ENCODE data around the gene DOCK10. TPM values are rescaled to one million over a fixed set of nuclear protein-coding genes. Genes with fewer than 3 reads are reported as not detected.

Gene DOCK10
- polyA plus RNA-seq, 1 donor = 9.3 TPM

DNA sequence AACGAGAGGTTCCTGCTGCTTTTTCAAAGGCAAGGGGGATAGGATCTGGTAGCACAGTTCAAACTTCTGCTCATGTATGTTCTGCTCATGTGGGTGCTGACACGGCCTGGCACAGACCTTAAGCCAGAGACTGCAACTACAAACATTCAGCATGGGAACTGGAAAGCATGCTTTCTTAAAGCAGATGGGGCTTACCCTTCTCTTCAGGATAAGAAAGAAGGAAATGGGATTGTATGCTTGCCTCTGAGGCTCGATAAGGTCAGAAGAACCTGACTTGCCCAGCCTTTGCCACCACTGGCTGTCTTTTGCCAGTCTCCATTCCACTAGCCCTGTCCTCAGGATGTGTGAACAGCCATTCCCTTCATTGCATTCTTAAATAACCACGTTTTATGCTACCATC is 10.7 kb downstream of the DOCK10 start:
- peaks cover 9% of the 10 kb centered on the region for H3K27me3 ChIP-seq (ENCODE audit: control insufficient read depth, insufficient read depth, low read length)
- no CpG with 5 or more reads among the region's 4 CpGs for WGBS (ENCODE audit: insufficient coverage, low lambda C conversion rate)
- no peaks in the 10 kb centered on the region for H3K9me3 ChIP-seq (ENCODE audit: control insufficient read depth, low read depth, low read length)
- no peak overlapping the region for H3K4me3 ChIP-seq (ENCODE audit: low read length)
- H3K27ac ChIP-seq (ENCODE audit: low read length) = no peak overlapping the region
- H3K4me1 ChIP-seq (ENCODE audit: control insufficient read depth, insufficient read depth, low read length) = peaks cover 11% of the 10 kb centered on the region
- DNase-seq = peak in 1 of 2 donors; percentile 17
- H3K36me3 ChIP-seq (ENCODE audit: control insufficient read depth, insufficient read depth, low read length) = no peaks in the 10 kb centered on the region

DNA sequence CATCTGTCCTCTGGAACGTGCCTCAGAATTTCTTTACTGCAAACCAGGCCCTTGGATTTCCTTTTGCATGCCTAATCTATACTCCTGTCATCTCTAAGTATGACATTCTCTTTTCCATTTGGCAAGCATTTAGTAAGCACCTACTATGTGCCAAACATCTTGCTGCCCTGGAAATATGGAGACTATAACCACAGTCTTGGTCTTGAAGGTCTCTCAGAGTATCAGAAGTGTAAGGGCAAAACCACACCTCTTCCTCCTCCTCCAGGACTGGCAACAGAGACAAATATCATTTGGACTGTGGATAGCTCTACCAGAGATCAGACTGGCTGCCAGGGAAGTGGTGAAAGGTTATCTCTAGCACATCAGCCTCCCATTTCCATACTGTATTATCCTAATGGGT is 11.4 kb downstream of the DOCK10 start:
- H3K27ac ChIP-seq (ENCODE audit: low read length) = no peak overlapping the region
- H3K9me3 ChIP-seq (ENCODE audit: control insufficient read depth, low read depth, low read length) = no peaks in the 10 kb centered on the region
- no peak for DNase-seq
- H3K27me3 ChIP-seq (ENCODE audit: control insufficient read depth, insufficient read depth, low read length) = peaks cover 9% of the 10 kb centered on the region
- no peaks in the 10 kb centered on the region for H3K36me3 ChIP-seq (ENCODE audit: control insufficient read depth, insufficient read depth, low read length)
- H3K4me3 ChIP-seq (ENCODE audit: low read length) = no peak overlapping the region
- 100% methylated on average over 1 of the region's 1 CpG for WGBS (ENCODE audit: insufficient coverage, low lambda C conversion rate)
- peaks cover 11% of the 10 kb centered on the region for H3K4me1 ChIP-seq (ENCODE audit: control insufficient read depth, insufficient read depth, low read length)

DNA sequence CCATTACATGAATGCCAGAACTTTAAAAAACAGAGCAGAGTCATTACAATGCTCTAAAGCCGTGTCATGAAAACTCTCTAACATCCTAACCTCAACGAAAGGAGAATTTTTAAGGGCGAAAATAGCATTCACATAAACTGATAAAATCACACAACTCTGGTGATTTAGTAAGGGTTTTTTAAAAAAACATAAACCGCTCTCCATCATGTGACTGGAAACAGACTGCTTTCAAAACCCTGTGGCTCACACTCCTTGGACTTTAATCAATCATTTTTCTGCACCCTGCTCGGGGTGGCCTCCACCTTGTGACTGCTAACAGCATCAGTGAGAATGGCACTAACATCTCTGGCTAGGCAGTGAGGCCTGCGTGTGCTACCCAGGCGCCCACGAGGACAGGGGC is 12.1 kb downstream of the DOCK10 start:
- 83% methylated on average over 2 of the region's 8 CpGs for WGBS (ENCODE audit: insufficient coverage, low lambda C conversion rate)
- no peak overlapping the region for H3K27ac ChIP-seq (ENCODE audit: low read length)
- peaks cover 11% of the 10 kb centered on the region for H3K4me1 ChIP-seq (ENCODE audit: control insufficient read depth, insufficient read depth, low read length)
- no peak overlapping the region for H3K4me3 ChIP-seq (ENCODE audit: low read length)
- DNase-seq = peak; percentile 69 to 88
- H3K27me3 ChIP-seq (ENCODE audit: control insufficient read depth, insufficient read depth, low read length) = peaks cover 9% of the 10 kb centered on the region
- no peaks in the 10 kb centered on the region for H3K36me3 ChIP-seq (ENCODE audit: control insufficient read depth, insufficient read depth, low read length)
- no peaks in the 10 kb centered on the region for H3K9me3 ChIP-seq (ENCODE audit: control insufficient read depth, low read depth, low read length)

DNA sequence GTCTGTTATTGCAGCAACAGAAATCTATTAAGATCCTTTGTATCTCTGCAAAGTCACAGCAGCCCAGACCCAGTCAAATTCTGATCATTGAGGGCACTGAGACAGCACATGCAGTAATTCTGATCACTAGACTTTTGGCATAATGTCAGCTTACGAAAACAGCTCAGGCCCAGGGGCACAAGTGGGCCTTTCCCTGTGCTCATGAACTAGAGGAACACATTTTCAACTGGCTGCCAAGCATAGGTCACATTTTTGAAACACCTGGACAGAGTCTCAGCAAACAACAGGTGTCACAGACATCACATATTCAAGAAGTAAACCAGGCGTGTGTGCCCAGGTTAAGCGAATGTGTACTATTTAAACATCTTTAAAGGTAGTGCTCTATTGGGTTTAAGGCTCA is 13.7 kb downstream of the DOCK10 start:
- H3K9me3 ChIP-seq (ENCODE audit: control insufficient read depth, low read depth, low read length) = no peaks in the 10 kb centered on the region
- H3K36me3 ChIP-seq (ENCODE audit: control insufficient read depth, insufficient read depth, low read length) = no peaks in the 10 kb centered on the region
- H3K4me3 ChIP-seq (ENCODE audit: low read length) = no peak overlapping the region
- 80% methylated on average over 1 of the region's 3 CpGs for WGBS (ENCODE audit: insufficient coverage, low lambda C conversion rate)
- no peak for DNase-seq
- no peak overlapping the region for H3K27ac ChIP-seq (ENCODE audit: low read length)
- H3K27me3 ChIP-seq (ENCODE audit: control insufficient read depth, insufficient read depth, low read length) = peaks cover 2% of the 10 kb centered on the region
- H3K4me1 ChIP-seq (ENCODE audit: control insufficient read depth, insufficient read depth, low read length) = peaks cover 11% of the 10 kb centered on the region

DNA sequence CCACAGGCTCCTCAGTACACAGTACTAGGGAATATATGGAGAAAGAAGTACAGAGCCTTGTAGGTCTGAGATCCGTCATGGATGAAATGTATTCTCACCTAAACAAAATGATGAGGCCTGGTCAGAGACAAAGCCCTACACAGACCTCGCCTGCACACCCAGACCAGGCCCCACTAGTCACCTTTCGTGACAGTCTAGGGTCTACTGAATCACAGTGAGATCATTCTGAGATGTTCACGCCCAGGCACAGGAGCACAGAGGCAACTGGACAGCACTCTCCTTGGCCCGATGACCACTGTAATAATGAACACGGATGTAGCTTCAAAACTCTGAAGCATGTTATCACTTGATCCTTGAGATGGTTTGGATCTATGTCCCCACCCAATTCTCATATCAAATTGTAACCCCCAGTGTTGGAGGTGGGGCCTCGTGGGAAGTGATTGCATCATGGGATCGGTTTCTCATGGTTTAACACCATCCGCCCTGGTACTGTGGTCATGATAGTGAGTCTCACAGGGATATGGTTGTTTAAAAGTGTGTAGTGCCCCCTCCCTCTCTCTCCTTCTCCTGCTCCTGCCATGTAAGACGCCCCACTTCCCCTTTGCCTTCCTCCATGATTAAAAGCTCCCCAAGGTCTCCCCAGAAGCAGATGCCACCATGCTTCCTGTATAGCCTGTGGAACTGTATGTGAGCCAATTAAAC is 15.1 kb downstream of the DOCK10 start:
- peaks cover 11% of the 10 kb centered on the region for H3K4me1 ChIP-seq (ENCODE audit: control insufficient read depth, insufficient read depth, low read length)
- H3K36me3 ChIP-seq (ENCODE audit: control insufficient read depth, insufficient read depth, low read length) = no peaks in the 10 kb centered on the region
- H3K4me3 ChIP-seq (ENCODE audit: low read length) = no peak overlapping the region
- WGBS (ENCODE audit: insufficient coverage, low lambda C conversion rate) = no CpG with 5 or more reads among the region's 10 CpGs
- H3K27me3 ChIP-seq (ENCODE audit: control insufficient read depth, insufficient read depth, low read length) = no peaks in the 10 kb centered on the region
- no peak overlapping the region for H3K27ac ChIP-seq (ENCODE audit: low read length)
- no peak for DNase-seq
- no peaks in the 10 kb centered on the region for H3K9me3 ChIP-seq (ENCODE audit: control insufficient read depth, low read depth, low read length)

DNA sequence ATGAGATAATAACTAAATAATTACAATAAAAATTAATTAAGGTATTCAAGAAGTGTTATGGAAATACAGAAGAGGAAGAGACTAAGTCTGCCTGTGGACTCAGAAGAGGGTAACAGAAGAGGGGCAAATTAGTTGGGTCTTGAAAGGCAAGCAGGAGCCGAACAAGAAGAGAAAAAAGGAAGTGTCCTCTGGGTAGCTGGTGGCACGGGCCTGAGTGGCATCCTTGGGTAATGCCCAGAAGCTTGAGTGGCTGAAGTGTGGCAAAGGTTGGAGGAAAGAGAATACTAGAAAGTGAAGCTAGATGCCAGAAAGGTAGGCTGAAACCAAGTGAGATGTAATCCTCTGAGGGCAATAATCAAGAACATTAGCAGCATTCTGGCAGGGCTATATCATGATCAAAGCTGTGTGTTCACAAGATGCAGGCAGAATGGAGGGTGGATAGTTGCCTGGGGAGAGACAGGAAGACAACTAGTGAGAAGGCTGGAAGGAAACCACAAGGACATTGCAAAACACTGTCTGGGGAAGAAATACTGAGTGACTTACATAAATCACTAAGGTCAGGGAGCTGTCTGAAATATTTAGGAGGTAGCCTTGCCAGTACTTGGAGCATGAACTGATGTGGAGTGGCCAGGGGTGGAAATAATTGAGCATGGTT is 16.2 kb downstream of the DOCK10 start:
- DNase-seq = no peak
- Histone ChIP-seq H3K27ac (ENCODE audit: low read length) (no peak overlapping the region), H3K4me3 (ENCODE audit: low read length) (no peak overlapping the region), H3K27me3 (ENCODE audit: control insufficient read depth, insufficient read depth, low read length) (no peaks in the 10 kb centered on the region), H3K36me3 (ENCODE audit: control insufficient read depth, insufficient read depth, low read length) (no peaks in the 10 kb centered on the region), H3K9me3 (ENCODE audit: control insufficient read depth, low read depth, low read length) (no peaks in the 10 kb centered on the region), H3K4me1 (ENCODE audit: control insufficient read depth, insufficient read depth, low read length) (peaks cover 4% of the 10 kb centered on the region)
- WGBS (ENCODE audit: insufficient coverage, low lambda C conversion rate) = no CpG with 5 or more reads among the region's 2 CpGs

DNA sequence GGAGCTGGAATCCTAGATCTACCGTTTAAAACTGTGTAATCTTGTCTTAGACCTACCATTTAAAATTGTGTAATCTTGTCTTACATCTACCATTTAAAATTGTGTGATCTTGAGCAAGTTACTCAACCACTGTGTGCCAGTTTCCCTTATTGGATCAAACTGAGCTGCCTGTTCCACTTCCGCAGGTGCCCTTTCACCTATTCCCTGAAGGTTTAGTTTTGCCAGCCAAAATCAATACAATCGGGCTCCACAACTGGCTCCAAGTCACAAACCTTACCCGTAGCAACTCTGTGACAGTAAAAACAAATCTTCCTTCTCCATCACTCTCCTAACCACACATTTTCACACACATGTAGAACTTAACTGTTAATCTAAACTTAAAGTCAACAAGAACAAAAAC is 20.1 kb downstream of the DOCK10 start:
- Histone ChIP-seq H3K36me3 (ENCODE audit: control insufficient read depth, insufficient read depth, low read length) (no peaks in the 10 kb centered on the region), H3K4me3 (ENCODE audit: low read length) (no peak overlapping the region), H3K4me1 (ENCODE audit: control insufficient read depth, insufficient read depth, low read length) (no peaks in the 10 kb centered on the region), H3K9me3 (ENCODE audit: control insufficient read depth, low read depth, low read length) (no peaks in the 10 kb centered on the region), H3K27ac (ENCODE audit: low read length) (no peak overlapping the region), H3K27me3 (ENCODE audit: control insufficient read depth, insufficient read depth, low read length) (no peaks in the 10 kb centered on the region)
- WGBS (ENCODE audit: insufficient coverage, low lambda C conversion rate) = 20% methylated on average over 1 of the region's 4 CpGs
- DNase-seq = no peak

DNA sequence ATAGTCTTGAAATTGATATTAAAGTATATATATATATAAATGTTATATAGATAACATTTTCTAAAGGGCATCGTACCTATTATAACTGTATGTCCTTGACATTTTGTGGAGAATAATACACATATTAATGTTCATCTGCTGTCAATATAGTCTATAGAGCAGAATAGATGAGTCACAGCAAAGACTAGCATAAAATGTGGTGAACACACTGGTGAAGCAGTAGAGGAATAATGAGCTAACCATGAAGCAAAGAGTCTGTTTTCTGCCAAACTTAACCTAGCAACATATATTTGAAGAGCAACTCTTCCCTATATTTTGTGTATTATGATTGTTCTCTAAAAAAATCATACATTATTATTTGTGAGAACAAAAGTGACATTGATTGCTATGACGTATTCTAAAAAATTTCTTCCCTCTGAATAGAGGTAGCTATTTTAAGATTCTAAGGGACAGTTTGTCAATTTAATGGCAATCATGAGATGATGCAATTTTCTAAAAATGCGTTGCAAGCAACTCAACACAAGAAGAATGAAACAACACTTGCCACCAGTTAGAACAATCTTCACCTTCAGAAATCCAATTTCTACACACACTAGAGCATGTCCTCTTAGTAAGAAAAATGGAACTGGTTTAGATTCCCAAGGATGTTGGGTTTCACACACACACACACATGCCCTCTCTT is 22.0 kb downstream of the DOCK10 start:
- H3K4me1 ChIP-seq (ENCODE audit: control insufficient read depth, insufficient read depth, low read length) = no peaks in the 10 kb centered on the region
- H3K4me3 ChIP-seq (ENCODE audit: low read length) = no peak overlapping the region
- H3K27me3 ChIP-seq (ENCODE audit: control insufficient read depth, insufficient read depth, low read length) = no peaks in the 10 kb centered on the region
- WGBS (ENCODE audit: insufficient coverage, low lambda C conversion rate) = 80% methylated on average over 1 of the region's 3 CpGs
- no peaks in the 10 kb centered on the region for H3K9me3 ChIP-seq (ENCODE audit: control insufficient read depth, low read depth, low read length)
- H3K27ac ChIP-seq (ENCODE audit: low read length) = no peak overlapping the region
- DNase-seq = no peak
- H3K36me3 ChIP-seq (ENCODE audit: control insufficient read depth, insufficient read depth, low read length) = no peaks in the 10 kb centered on the region

DNA sequence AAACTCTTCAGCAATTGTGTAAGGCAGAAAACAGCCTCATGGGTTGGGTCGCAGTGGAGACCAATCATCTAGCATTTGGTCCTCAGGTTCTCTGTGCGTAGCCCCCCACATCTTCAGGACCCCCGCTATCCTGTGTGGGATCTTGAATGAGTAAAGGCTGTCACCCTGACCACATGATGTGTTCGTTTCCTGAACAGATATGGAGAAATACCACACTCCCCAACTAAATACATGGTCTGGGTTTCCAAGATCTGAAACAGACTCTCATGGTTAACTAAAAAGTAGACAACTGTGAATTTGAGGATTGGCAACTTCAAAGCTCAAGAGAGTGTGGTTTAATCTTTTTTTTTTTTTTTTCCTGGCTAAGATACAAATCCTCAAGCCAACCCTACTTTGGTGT is 23.2 kb downstream of the DOCK10 start:
- no peaks in the 10 kb centered on the region for H3K4me1 ChIP-seq (ENCODE audit: control insufficient read depth, insufficient read depth, low read length)
- 100% methylated on average over 1 of the region's 4 CpGs for WGBS (ENCODE audit: insufficient coverage, low lambda C conversion rate)
- H3K27ac ChIP-seq (ENCODE audit: low read length) = no peak overlapping the region
- no peaks in the 10 kb centered on the region for H3K36me3 ChIP-seq (ENCODE audit: control insufficient read depth, insufficient read depth, low read length)
- no peak for DNase-seq
- H3K9me3 ChIP-seq (ENCODE audit: control insufficient read depth, low read depth, low read length) = no peaks in the 10 kb centered on the region
- no peak overlapping the region for H3K4me3 ChIP-seq (ENCODE audit: low read length)
- no peaks in the 10 kb centered on the region for H3K27me3 ChIP-seq (ENCODE audit: control insufficient read depth, insufficient read depth, low read length)

DNA sequence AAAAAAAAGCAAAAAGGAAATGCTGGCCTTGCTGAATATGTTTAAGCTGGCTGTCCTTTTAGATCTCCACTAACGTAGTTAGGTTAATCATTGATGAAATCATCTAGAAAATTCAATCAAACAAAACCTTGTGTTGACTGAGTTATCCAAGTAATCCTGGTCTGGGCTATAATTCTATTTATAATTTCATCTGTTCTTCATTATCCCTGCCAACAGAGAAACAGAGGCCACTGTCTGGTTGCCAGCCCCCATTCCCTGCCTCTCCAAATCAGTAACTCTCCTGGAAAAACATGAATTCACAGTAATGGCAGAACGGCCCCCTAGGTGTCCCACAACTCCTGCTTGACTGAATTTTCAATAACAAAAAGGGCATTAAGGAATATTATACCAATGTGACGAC is 24.6 kb downstream of the DOCK10 start:
- Histone ChIP-seq H3K4me3 (ENCODE audit: low read length) (no peak overlapping the region), H3K36me3 (ENCODE audit: control insufficient read depth, insufficient read depth, low read length) (no peaks in the 10 kb centered on the region), H3K27ac (ENCODE audit: low read length) (no peak overlapping the region), H3K4me1 (ENCODE audit: control insufficient read depth, insufficient read depth, low read length) (no peaks in the 10 kb centered on the region), H3K27me3 (ENCODE audit: control insufficient read depth, insufficient read depth, low read length) (no peaks in the 10 kb centered on the region), H3K9me3 (ENCODE audit: control insufficient read depth, low read depth, low read length) (no peaks in the 10 kb centered on the region)
- peak in 1 of 2 donors; percentile 26 for DNase-seq
- no CpG with 5 or more reads among the region's 3 CpGs for WGBS (ENCODE audit: insufficient coverage, low lambda C conversion rate)

Measured in large intestine (tissue), 3 donors.